H9 (cell line): ENCODE measurements around the gene HDAC7. TPM values are rescaled to one million over a fixed set of nuclear protein-coding genes. Genes with fewer than 3 reads are reported as not detected.

ENCODE experiments used
- DNase-seq: peaks from one replicate; pipeline ENCODE4 v3.0.0-alpha.2; 2017
- H2AFZ ChIP-seq: one replicate; pipeline ENCODE4 v1.6.1; 2013; ENCODE audit warnings: mild to moderate bottlenecking, low read length, control low read depth, moderate library complexity
- H2AK5ac ChIP-seq: 2 replicates; pipeline ENCODE4 v1.6.1; 2013; ENCODE audit warnings: low read length, control low read depth, mixed read lengths; ENCODE audit not compliant: insufficient read length
- H2BK120ac ChIP-seq: one replicate; pipeline ENCODE4 v1.6.1; 2013; ENCODE audit warnings: low read depth, mild to moderate bottlenecking, low read length, control low read depth, inconsistent platforms; ENCODE audit not compliant: poor library complexity, severe bottlenecking
- H2BK12ac ChIP-seq: 2 replicates; pipeline ENCODE4 v1.6.1; 2013; ENCODE audit warnings: low read length, control low read depth, mixed read lengths, low read depth; ENCODE audit not compliant: insufficient read length
- H2BK15ac ChIP-seq: 2 replicates; pipeline ENCODE4 v1.6.1; 2013; ENCODE audit warnings: low read depth, low read length, control low read depth
- H2BK20ac ChIP-seq: one replicate; pipeline ENCODE4 v1.6.1; 2013; ENCODE audit warnings: low read depth, mild to moderate bottlenecking, low read length, control low read depth, inconsistent platforms; ENCODE audit not compliant: poor library complexity, severe bottlenecking
- H2BK5ac ChIP-seq: 2 replicates; pipeline ENCODE4 v1.6.1; 2013; ENCODE audit warnings: low read length, control low read depth, mixed read lengths; ENCODE audit not compliant: insufficient read length
- H3K14ac ChIP-seq: 2 replicates; pipeline ENCODE4 v1.6.1; 2013; ENCODE audit warnings: low read length, control low read depth; ENCODE audit not compliant: insufficient read depth
- H3K18ac ChIP-seq: 2 replicates; pipeline ENCODE4 v1.6.1; 2013; ENCODE audit warnings: low read depth, mild to moderate bottlenecking, mixed read lengths, low read length, control low read depth; ENCODE audit not compliant: insufficient read length
- H3K23ac ChIP-seq: 2 replicates; pipeline ENCODE4 v1.6.1; 2013; ENCODE audit warnings: low read length, control low read depth, mixed read lengths, low read depth; ENCODE audit not compliant: insufficient read length
- H3K23me2 ChIP-seq: 2 replicates; pipeline ENCODE4 v1.6.1; 2013; ENCODE audit warnings: low read depth, mild to moderate bottlenecking, mixed read lengths, low read length, control low read depth; ENCODE audit not compliant: insufficient read length, poor library complexity, severe bottlenecking
- H3K27ac ChIP-seq: 2 replicates; pipeline ENCODE4 v1.5.1; 2013; ENCODE audit warnings: low read length, control low read depth, mixed read lengths, low read depth; ENCODE audit not compliant: insufficient read length
- H3K27me3 ChIP-seq: 2 replicates; pipeline ENCODE4 v1.6.1; 2013; ENCODE audit warnings: low read length, control low read depth, inconsistent platforms; ENCODE audit not compliant: insufficient read depth
- H3K4ac ChIP-seq: 2 replicates; pipeline ENCODE4 v1.6.1; 2013; ENCODE audit warnings: low read depth, mild to moderate bottlenecking, control low read depth, inconsistent platforms, low read length, moderate library complexity
- H3K4me1 ChIP-seq: 2 replicates; pipeline ENCODE4 v1.6.1; 2013; ENCODE audit warnings: low read length, control low read depth, inconsistent platforms; ENCODE audit not compliant: insufficient read depth
- H3K4me2 ChIP-seq: 2 replicates; pipeline ENCODE4 v1.6.1; 2013; ENCODE audit warnings: low read length, control low read depth, mixed read lengths; ENCODE audit not compliant: insufficient read length, insufficient read depth
- H3K56ac ChIP-seq: 2 replicates; pipeline ENCODE4 v1.6.1; 2013; ENCODE audit warnings: low read depth, mild to moderate bottlenecking, mixed read lengths, low read length, control low read depth; ENCODE audit not compliant: insufficient read length
- H3K79me1 ChIP-seq: 2 replicates; pipeline ENCODE4 v1.6.1; 2013; ENCODE audit warnings: low read depth, mild to moderate bottlenecking, moderate library complexity, low read length, control low read depth, inconsistent platforms; ENCODE audit not compliant: insufficient read depth, poor library complexity, severe bottlenecking
- H3K79me2 ChIP-seq: 2 replicates; pipeline ENCODE4 v1.6.1; 2013; ENCODE audit warnings: low read length, control low read depth, inconsistent platforms; ENCODE audit not compliant: insufficient read depth
- H3K9ac ChIP-seq: 2 replicates; pipeline ENCODE4 v1.6.1; 2013; ENCODE audit warnings: low read length, control low read depth, mixed read lengths; ENCODE audit not compliant: insufficient read length; ENCODE audit errors: extremely low read depth
- H3K9me3 ChIP-seq: one replicate; pipeline ENCODE4 v1.6.1; 2013; ENCODE audit warnings: low read depth, low read length, inconsistent platforms; ENCODE audit not compliant: control insufficient read depth
- H3T11ph ChIP-seq: one replicate; pipeline ENCODE4 v1.6.1; 2013; ENCODE audit warnings: mild to moderate bottlenecking, low read length, control low read depth, inconsistent platforms
- H4K20me1 ChIP-seq: one replicate; pipeline ENCODE4 v1.6.1; 2013; ENCODE audit not compliant: control insufficient read depth, insufficient read length, insufficient read depth
- H4K5ac ChIP-seq: 2 replicates; pipeline ENCODE4 v1.6.1; 2013; ENCODE audit warnings: low read depth, mild to moderate bottlenecking, mixed read lengths, low read length, control low read depth; ENCODE audit not compliant: insufficient read length
- H4K8ac ChIP-seq: replicated peaks from 2 replicates; pipeline ENCODE4 v1.6.1; 2013; ENCODE audit warnings: low read length, control low read depth, mixed read lengths, low read depth; ENCODE audit not compliant: insufficient read length
- H4K91ac ChIP-seq: 2 replicates; pipeline ENCODE4 v1.6.1; 2013; ENCODE audit warnings: low read depth, mild to moderate bottlenecking, moderate library complexity, mixed read lengths, low read length, control low read depth; ENCODE audit not compliant: insufficient read length
- H3K27ac Mint-ChIP-seq, 3 experiments: 2 replicates in 2 of 3; 3 replicates in 1 of 3; pipeline ENCODE4 v1.8.0; 2020 to 2021; ENCODE audit warnings: mixed read lengths in 3 of 3, mild to moderate bottlenecking in 1 of 3, moderate library complexity in 1 of 3
- H3K27me3 Mint-ChIP-seq: 2 replicates; pipeline ENCODE4 v1.8.0; 2021; ENCODE audit warnings: low read depth, mild to moderate bottlenecking, moderate library complexity, mixed read lengths
- H3K36me3 Mint-ChIP-seq, 3 experiments: 2 replicates in 2 of 3; 3 replicates in 1 of 3; pipeline ENCODE4 v1.8.0; 2020 to 2021; ENCODE audit warnings: low read depth in 3 of 3, mixed read lengths in 3 of 3; ENCODE audit not compliant: insufficient read depth in 1 of 3
- H3K4me1 Mint-ChIP-seq, 2 experiments: 2 replicates each; pipeline ENCODE4 v1.8.0; 2020; ENCODE audit warnings: mixed read lengths in 2 of 2
- H3K4me3 Mint-ChIP-seq, 2 experiments: 2 replicates in 1 of 2; 3 replicates in 1 of 2; pipeline ENCODE4 v1.8.0; 2020 to 2021; ENCODE audit warnings: mild to moderate bottlenecking in 2 of 2, mixed read lengths in 2 of 2, moderate library complexity in 1 of 2
- H3K9me3 Mint-ChIP-seq, 2 experiments: 2 replicates in 1 of 2; 3 replicates in 1 of 2; pipeline ENCODE4 v1.8.0; 2020; ENCODE audit warnings: mild to moderate bottlenecking in 2 of 2, mixed read lengths in 2 of 2, moderate library complexity in 1 of 2
- CTCF ChIP-seq: fragments of 200-600 bp; sonication (generic); conservative IDR thresholded peaks from 3 replicates; pipeline ENCODE4 v1.8.0; 2021; ENCODE audit warnings: antibody characterized with exemption, mild to moderate bottlenecking
- WGBS: extraction: QIAGEN DNeasy Blood & Tissue Kit; methylation state at CpG from one replicate; pipeline ENCODE4 v1.1.7; 2013; ENCODE audit warnings: missing lambda C conversion rate, low lambda C conversion rate, mixed read lengths; ENCODE audit not compliant: insufficient read length; ENCODE audit errors: extremely low coverage; 5-methylcytosine and 5-hydroxymethylcytosine counted together
- total RNA-seq: library from RNA; stranded (reverse); gene quantifications from 2 replicates; pipeline ENCODE4 v1.2.1, GENCODE V29; 2021

HDAC7 gene
- total RNA-seq, 1 experiment from 2014 or later = 72.1 TPM

GRCh38 chr12:47832263-47832933, 12.7 kb upstream of the HDAC7 start:
- no peaks in the 10 kb centered on the region for H3K27me3 ChIP-seq
- H3K27ac Mint-ChIP-seq = no peak overlapping the region
- no peaks in the 10 kb centered on the region; the same call in 1 of the 2 replicates for H3K27me3 Mint-ChIP-seq
- no peak overlapping the region for H4K91ac ChIP-seq
- no peak overlapping the region for H3K4me3 Mint-ChIP-seq
- no peak overlapping the region for H2BK5ac ChIP-seq
- peaks cover 7% of the 10 kb centered on the region; the same call in 1 of the 2 replicates for H3K4me1 ChIP-seq
- no peak overlapping the region for H2BK20ac ChIP-seq
- H3K9me3 ChIP-seq = no peaks in the 10 kb centered on the region
- no peak overlapping the region for H2AFZ ChIP-seq
- no peak overlapping the region for H2BK12ac ChIP-seq
- no peaks in the 10 kb centered on the region for H3K36me3 Mint-ChIP-seq
- peaks cover 22 to 39% of the 10 kb centered on the region in 2 experiments for H3K4me1 Mint-ChIP-seq
- no peak overlapping the region for H2BK15ac ChIP-seq
- H4K8ac ChIP-seq = no peak overlapping the region
- H3K27ac ChIP-seq = no peak overlapping the region
- H2AK5ac ChIP-seq = no peak overlapping the region
- no peaks in the 10 kb centered on the region for H3K79me2 ChIP-seq
- H2BK120ac ChIP-seq = no peak overlapping the region
- no peak overlapping the region for H3K18ac ChIP-seq
- no peak overlapping the region for H3K56ac ChIP-seq
- no peak overlapping the region for H3K4ac ChIP-seq
- no CpG with 5 or more reads among the region's 13 CpGs for WGBS
- H3K14ac ChIP-seq = no peak overlapping the region
- H3K79me1 ChIP-seq = no peaks in the 10 kb centered on the region
- no peak overlapping the region for H3K23ac ChIP-seq
- DNase-seq = no peak
- H3K4me2 ChIP-seq = no peak overlapping the region
- H3K23me2 ChIP-seq = no peaks in the 10 kb centered on the region
- no peak for TF ChIP-seq CTCF
- H3T11ph ChIP-seq = no peak overlapping the region
- no peaks in the 10 kb centered on the region for H4K20me1 ChIP-seq
- H4K5ac ChIP-seq = no peak overlapping the region
- no peaks in the 10 kb centered on the region; a peak in 2 of 5 replicates for H3K9me3 Mint-ChIP-seq
- no peak overlapping the region for H3K9ac ChIP-seq
